ENCODE results near the gene LTBP1. TPM values are rescaled to one million over a fixed set of nuclear protein-coding genes. Genes with fewer than 3 reads are reported as not detected.

LTBP1 gene
- total RNA-seq, 2 experiments from 2014 or later: 0.03 to 0.24 TPM

GRCh38 chr2:33083699-33084387 lies 137.1 kb downstream of the LTBP1 start:
- ChIA-PET CTCF (no interaction called here), POLR2A (no interaction called here)
- Mint-ChIP-seq H3K27ac (no peak overlapping the region), H3K4me1 (ENCODE audit: low read depth) (peaks cover 3% of the 10 kb centered on the region), H3K27me3 (ENCODE audit: low read depth) (no peaks in the 10 kb centered on the region), H3K36me3 (ENCODE audit: low read depth) (no peaks in the 10 kb centered on the region), H3K9me3 (ENCODE audit: insufficient read depth) (no peaks in the 10 kb centered on the region), H3K4me3 (no peak overlapping the region)
- DNase-seq (no peak), ATAC-seq (no peak)

GRCh38 chr2:33084433-33084832 lies 137.7 kb downstream of the LTBP1 start:
- no peak for ATAC-seq
- DNase-seq: no peak
- ChIA-PET POLR2A (no interaction called here), CTCF (no interaction called here)
- H3K4me3 Mint-ChIP-seq: no peak overlapping the region
- peaks cover 3% of the 10 kb centered on the region for H3K4me1 Mint-ChIP-seq (ENCODE audit: low read depth)
- H3K36me3 Mint-ChIP-seq (ENCODE audit: low read depth): no peaks in the 10 kb centered on the region
- no peaks in the 10 kb centered on the region for H3K27me3 Mint-ChIP-seq (ENCODE audit: low read depth)
- no peak overlapping the region for H3K27ac Mint-ChIP-seq
- no peaks in the 10 kb centered on the region for H3K9me3 Mint-ChIP-seq (ENCODE audit: insufficient read depth)

GRCh38 chr2:33085646-33086045 lies 138.9 kb downstream of the LTBP1 start:
- Mint-ChIP-seq H3K4me1 (ENCODE audit: low read depth) (peaks cover 3% of the 10 kb centered on the region), H3K4me3 (no peak overlapping the region), H3K27me3 (ENCODE audit: low read depth) (no peaks in the 10 kb centered on the region), H3K27ac (no peak overlapping the region), H3K36me3 (ENCODE audit: low read depth) (no peaks in the 10 kb centered on the region), H3K9me3 (ENCODE audit: insufficient read depth) (no peaks in the 10 kb centered on the region)
- POLR2A ChIA-PET: no interaction called here
- no peak for ATAC-seq
- no peak for DNase-seq
- CTCF ChIA-PET: no interaction called here

DNA sequence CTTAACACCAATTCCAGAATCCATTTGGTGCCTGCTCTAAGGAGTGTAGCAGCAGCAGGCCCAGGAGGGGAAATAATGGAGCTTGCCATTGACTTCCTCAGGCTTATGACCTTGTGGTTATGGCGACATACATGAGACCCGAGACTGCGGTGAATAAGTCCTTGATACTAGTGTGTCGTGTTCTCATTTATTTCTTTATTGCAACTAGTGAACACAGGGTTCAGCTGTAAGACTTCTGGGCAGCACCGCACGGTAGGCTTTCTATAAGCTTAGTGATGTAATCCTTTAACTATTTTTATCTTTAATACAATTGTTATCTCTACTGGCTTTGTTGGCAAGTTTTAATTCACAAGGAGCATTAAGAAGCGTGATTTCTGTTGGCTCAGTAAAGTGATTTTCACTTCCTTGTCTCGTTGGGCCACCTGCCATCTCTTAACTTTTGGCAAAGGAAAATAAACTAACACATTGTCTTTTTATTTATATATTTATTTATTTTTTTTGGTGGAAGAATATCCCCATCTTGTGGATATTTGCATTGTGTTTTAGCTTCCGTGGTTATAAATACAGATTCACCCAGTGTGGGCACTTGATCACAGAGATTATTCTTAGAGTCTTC lies 139.8 kb downstream of the LTBP1 start:
- CTCF ChIA-PET: no interaction called here
- H3K4me3 Mint-ChIP-seq: no peak overlapping the region
- POLR2A ChIA-PET: no interaction called here
- H3K4me1 Mint-ChIP-seq (ENCODE audit: low read depth): peaks cover 3% of the 10 kb centered on the region
- H3K27ac Mint-ChIP-seq: no peak overlapping the region
- H3K27me3 Mint-ChIP-seq (ENCODE audit: low read depth): no peaks in the 10 kb centered on the region
- no peaks in the 10 kb centered on the region for H3K9me3 Mint-ChIP-seq (ENCODE audit: insufficient read depth)
- ATAC-seq: no peak
- H3K36me3 Mint-ChIP-seq (ENCODE audit: low read depth): no peaks in the 10 kb centered on the region
- no peak for DNase-seq

GRCh38 chr2:33090553-33091134 lies 143.9 kb downstream of the LTBP1 start:
- no peaks in the 10 kb centered on the region for H3K4me1 Mint-ChIP-seq (ENCODE audit: low read depth)
- H3K4me3 Mint-ChIP-seq: no peak overlapping the region
- H3K36me3 Mint-ChIP-seq (ENCODE audit: low read depth): no peaks in the 10 kb centered on the region
- DNase-seq: no peak
- peaks cover 4% of the 10 kb centered on the region for H3K27me3 Mint-ChIP-seq (ENCODE audit: low read depth)
- ATAC-seq: no peak
- H3K27ac Mint-ChIP-seq: no peak overlapping the region
- ChIA-PET CTCF (interaction anchor here (0.8 kb wide), 1 partner anchor 17 kb away, joined by 3 read pairs; no protein-coding TSS in a partner anchor), POLR2A (no interaction called here)
- no peaks in the 10 kb centered on the region for H3K9me3 Mint-ChIP-seq (ENCODE audit: insufficient read depth)

- DNase-seq: no peak
- no peak overlapping the region for H3K27ac Mint-ChIP-seq
- no peaks in the 10 kb centered on the region for H3K9me3 Mint-ChIP-seq (ENCODE audit: insufficient read depth)
- no peak for ATAC-seq
- H3K4me1 Mint-ChIP-seq (ENCODE audit: low read depth): no peaks in the 10 kb centered on the region
- no peak overlapping the region for H3K4me3 Mint-ChIP-seq
- H3K36me3 Mint-ChIP-seq (ENCODE audit: low read depth): no peaks in the 10 kb centered on the region
- CTCF ChIA-PET: no interaction called here
- H3K27me3 Mint-ChIP-seq (ENCODE audit: low read depth): peaks cover 6% of the 10 kb centered on the region
- POLR2A ChIA-PET: no interaction called here
Observed at GRCh38 chr2:33091541-33092123, 144.9 kb downstream of the LTBP1 start.

- H3K27ac Mint-ChIP-seq: no peak overlapping the region
- no peaks in the 10 kb centered on the region for H3K4me1 Mint-ChIP-seq (ENCODE audit: low read depth)
- POLR2A ChIA-PET: no interaction called here
- no peaks in the 10 kb centered on the region for H3K36me3 Mint-ChIP-seq (ENCODE audit: low read depth)
- H3K9me3 Mint-ChIP-seq (ENCODE audit: insufficient read depth): no peaks in the 10 kb centered on the region
- CTCF ChIA-PET: no interaction called here
- ATAC-seq (no peak), DNase-seq (no peak)
- no peak overlapping the region for H3K4me3 Mint-ChIP-seq
- H3K27me3 Mint-ChIP-seq (ENCODE audit: low read depth): peaks cover 8% of the 10 kb centered on the region
Observed at GRCh38 chr2:33093283-33093993, 146.7 kb downstream of the LTBP1 start.

DNA sequence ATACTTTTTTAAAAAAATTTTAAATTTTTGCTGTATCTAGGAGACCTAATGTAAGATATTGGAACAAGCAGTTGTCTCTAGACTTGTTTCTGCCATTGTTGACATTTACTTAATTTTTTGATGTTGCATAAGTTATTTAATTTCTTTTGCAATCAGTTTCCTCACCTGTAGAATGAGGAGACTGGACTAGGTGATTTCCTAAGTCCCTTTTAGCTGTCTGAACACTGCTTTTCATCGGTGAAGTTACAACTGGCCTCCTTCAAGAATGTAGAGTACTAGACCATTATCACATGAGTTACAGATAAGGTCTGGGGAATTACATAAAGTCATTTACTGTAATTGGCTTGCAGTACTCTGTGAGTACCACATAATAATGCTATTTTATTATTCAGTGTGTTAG lies 147.6 kb downstream of the LTBP1 start:
- H3K4me3 Mint-ChIP-seq: no peak overlapping the region
- POLR2A ChIA-PET: no interaction called here
- no peak for DNase-seq
- H3K9me3 Mint-ChIP-seq (ENCODE audit: insufficient read depth): no peaks in the 10 kb centered on the region
- ATAC-seq: no peak
- no peak overlapping the region for H3K27ac Mint-ChIP-seq
- CTCF ChIA-PET: no interaction called here
- peaks cover 8% of the 10 kb centered on the region for H3K27me3 Mint-ChIP-seq (ENCODE audit: low read depth)
- no peaks in the 10 kb centered on the region for H3K36me3 Mint-ChIP-seq (ENCODE audit: low read depth)
- no peaks in the 10 kb centered on the region for H3K4me1 Mint-ChIP-seq (ENCODE audit: low read depth)

DNA sequence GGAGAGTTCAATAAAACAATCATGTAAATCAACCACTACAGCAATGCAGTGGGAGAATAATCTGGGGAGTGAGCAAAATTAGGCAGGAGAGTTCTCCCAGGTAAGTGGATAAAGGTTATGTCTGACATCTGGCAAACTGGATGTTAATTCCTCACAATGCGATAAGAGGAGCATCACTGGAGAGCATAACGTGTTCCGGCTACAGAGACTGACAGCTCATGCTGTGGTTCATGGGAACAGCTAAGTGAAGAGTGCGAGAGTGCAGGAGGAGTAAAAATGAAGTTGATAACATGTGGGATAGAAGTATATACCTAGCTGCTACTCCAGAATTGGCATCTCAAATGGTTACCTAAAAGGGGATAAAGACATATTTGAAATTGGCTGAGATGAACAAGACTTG lies 153.2 kb downstream of the LTBP1 start:
- H3K36me3 Mint-ChIP-seq (ENCODE audit: low read depth): no peaks in the 10 kb centered on the region
- CTCF ChIA-PET: no interaction called here
- no peak overlapping the region for H3K27ac Mint-ChIP-seq
- POLR2A ChIA-PET: no interaction called here
- peaks cover 16% of the 10 kb centered on the region for H3K27me3 Mint-ChIP-seq (ENCODE audit: low read depth)
- ATAC-seq (no peak), DNase-seq (no peak)
- no peaks in the 10 kb centered on the region for H3K9me3 Mint-ChIP-seq (ENCODE audit: insufficient read depth)
- no peaks in the 10 kb centered on the region for H3K4me1 Mint-ChIP-seq (ENCODE audit: low read depth)
- H3K4me3 Mint-ChIP-seq: no peak overlapping the region

- Mint-ChIP-seq H3K4me1 (ENCODE audit: low read depth) (no peaks in the 10 kb centered on the region), H3K4me3 (no peak overlapping the region), H3K36me3 (ENCODE audit: low read depth) (no peaks in the 10 kb centered on the region), H3K27ac (no peak overlapping the region), H3K9me3 (ENCODE audit: insufficient read depth) (no peaks in the 10 kb centered on the region), H3K27me3 (ENCODE audit: low read depth) (peaks cover 13% of the 10 kb centered on the region)
- ATAC-seq: no peak
- ChIA-PET CTCF (no interaction called here), POLR2A (no interaction called here)
- no peak for DNase-seq
Observed at GRCh38 chr2:33100921-33101320, 154.2 kb downstream of the LTBP1 start.

GRCh38 chr2:33104052-33104623 lies 157.4 kb downstream of the LTBP1 start:
- POLR2A ChIA-PET: no interaction called here

DNA sequence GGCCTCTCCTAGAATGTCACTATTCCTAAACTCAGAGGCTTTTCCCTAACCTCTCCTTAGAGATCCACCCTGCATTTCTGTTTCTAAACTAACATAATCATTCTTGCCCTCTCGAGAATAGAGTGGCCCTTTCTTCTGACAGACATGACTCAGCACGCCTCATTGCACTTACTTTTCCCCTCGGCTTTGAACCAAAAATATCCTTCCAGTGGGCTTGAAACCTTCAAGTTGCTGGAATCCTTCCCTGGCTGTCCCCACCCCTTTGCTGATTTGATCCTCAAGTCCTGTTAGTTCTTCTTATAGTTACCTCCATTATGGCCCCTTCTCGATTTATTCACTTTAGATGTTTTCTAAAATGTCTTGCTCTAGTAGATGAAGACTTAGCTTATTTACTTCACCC lies 158.0 kb downstream of the LTBP1 start:
- DNase-seq: no peak
- H3K36me3 Mint-ChIP-seq (ENCODE audit: low read depth): no peaks in the 10 kb centered on the region
- no peak overlapping the region for H3K27ac Mint-ChIP-seq
- H3K4me1 Mint-ChIP-seq (ENCODE audit: low read depth): no peaks in the 10 kb centered on the region
- no peak for ATAC-seq
- no peaks in the 10 kb centered on the region for H3K9me3 Mint-ChIP-seq (ENCODE audit: insufficient read depth)
- peaks cover 8% of the 10 kb centered on the region for H3K27me3 Mint-ChIP-seq (ENCODE audit: low read depth)
- ChIA-PET POLR2A (no interaction called here), CTCF (no interaction called here)
- H3K4me3 Mint-ChIP-seq: no peak overlapping the region

More at GRCh38 chr2:33104052-33104623, 157.4 kb downstream of the LTBP1 start:
- no peaks in the 10 kb centered on the region for H3K9me3 Mint-ChIP-seq (ENCODE audit: insufficient read depth)
- CTCF ChIA-PET: no interaction called here
- no peaks in the 10 kb centered on the region for H3K4me1 Mint-ChIP-seq (ENCODE audit: low read depth)
- no peak overlapping the region for H3K4me3 Mint-ChIP-seq
- DNase-seq (no peak), ATAC-seq (no peak)
- no peak overlapping the region for H3K27ac Mint-ChIP-seq
- no peaks in the 10 kb centered on the region for H3K36me3 Mint-ChIP-seq (ENCODE audit: low read depth)
- peaks cover 8% of the 10 kb centered on the region for H3K27me3 Mint-ChIP-seq (ENCODE audit: low read depth)

Measured in activated CD8-positive, alpha-beta T cell treated with anti-CD3 and anti-CD28 coated beads, Interleukin-2, amount 10 ng/mL, durations not matched to agents 7 days and 5 days (primary cell).